T-helper 17 cell (primary cell): Measurements from ENCODE around the gene BAZ1B. TPM values are rescaled to one million over a fixed set of nuclear protein-coding genes. Genes with fewer than 3 reads are reported as not detected.
"Not testable (repeated sequence)": the region's sequence is repeated elsewhere in the genome, so short reads cannot be mapped to it uniquely, and the experiment has no call there.

Experiments
- ATAC-seq: fragments of 150-1000 bp; cut with Tn5 transposase; 2 replicates; pipeline ENCODE4 v1.10.0; 2021; ENCODE audit warnings: mild to moderate bottlenecking, moderate library complexity
- DNase-seq, 3 donors: peaks; one replicate each; pipeline versions ENCODE4 v3.0.0 to v3.0.0-alpha.2; 2020 to 2021
- H3K9me3 ChIP-seq: one replicate; pipeline ENCODE4 v1.7.0; 2013; ENCODE audit warnings: low read length, mild to moderate bottlenecking; ENCODE audit not compliant: control insufficient read depth, poor library complexity, severe bottlenecking
- H3K27ac Mint-ChIP-seq: one replicate; pipeline ENCODE4 v1.8.0; 2022; ENCODE audit warnings: mild to moderate bottlenecking, moderate library complexity, mixed read lengths
- H3K27me3 Mint-ChIP-seq: one replicate; pipeline ENCODE4 v1.8.0; 2022; ENCODE audit warnings: mixed read lengths
- H3K36me3 Mint-ChIP-seq: one replicate; pipeline ENCODE4 v1.8.0; 2022; ENCODE audit warnings: low read depth, mixed read lengths
- H3K4me1 Mint-ChIP-seq: one replicate; pipeline ENCODE4 v1.8.0; 2022; ENCODE audit warnings: mild to moderate bottlenecking, mixed read lengths
- H3K4me3 Mint-ChIP-seq: one replicate; pipeline ENCODE4 v1.8.0; 2022; ENCODE audit warnings: mild to moderate bottlenecking, moderate library complexity, mixed read lengths
- total RNA-seq, 4 donors: library from RNA in 2 of 4; stranded (reverse) in 2 of 4; gene quantifications; one replicate each; pipeline ENCODE4 v1.2.3 and lab custom pipeline; 2022 to 2026

BAZ1B gene
- total RNA-seq, 2 donors from 2014 or later = 51.2 to 52.6 TPM

DNA sequence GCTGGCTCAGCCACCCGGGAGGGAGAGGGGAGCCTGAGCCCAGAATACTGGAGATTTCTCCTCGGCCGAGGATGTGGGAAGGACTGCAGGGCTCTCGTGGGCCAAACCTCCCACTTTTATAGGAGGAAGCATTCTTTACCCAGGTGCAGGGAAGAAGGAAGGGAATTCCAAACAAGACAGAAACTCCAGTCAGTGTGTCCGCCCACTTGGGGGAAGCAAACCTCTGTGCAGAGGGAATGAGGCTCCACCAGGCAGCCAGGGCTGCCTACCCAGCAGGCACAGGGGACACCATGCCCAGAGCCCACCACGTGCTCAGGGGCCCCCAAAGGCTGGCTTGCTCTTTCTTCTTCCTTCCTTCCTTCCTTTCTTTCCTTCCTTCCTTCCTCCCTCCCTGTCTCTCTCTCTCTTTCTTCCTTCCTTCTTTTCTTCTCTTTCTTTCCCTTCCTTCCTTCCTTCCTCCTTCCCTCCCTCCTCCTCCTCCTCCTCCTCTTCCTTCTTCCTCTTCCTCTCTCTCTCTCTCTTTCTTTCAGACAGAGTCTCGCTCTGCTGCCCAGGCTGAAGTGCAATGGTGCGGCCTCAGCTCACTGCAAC lies 103.9 kb downstream of the BAZ1B start:
- DNase-seq (no peak), ATAC-seq (no peak)
- Mint-ChIP-seq H3K4me3 (no peak overlapping the region), H3K27ac (no peak overlapping the region), H3K36me3 (no peaks in the 10 kb centered on the region), H3K4me1 (no peaks in the 10 kb centered on the region), H3K27me3 (no peaks in the 10 kb centered on the region)
- H3K9me3 ChIP-seq = no peaks in the 10 kb centered on the region

DNA sequence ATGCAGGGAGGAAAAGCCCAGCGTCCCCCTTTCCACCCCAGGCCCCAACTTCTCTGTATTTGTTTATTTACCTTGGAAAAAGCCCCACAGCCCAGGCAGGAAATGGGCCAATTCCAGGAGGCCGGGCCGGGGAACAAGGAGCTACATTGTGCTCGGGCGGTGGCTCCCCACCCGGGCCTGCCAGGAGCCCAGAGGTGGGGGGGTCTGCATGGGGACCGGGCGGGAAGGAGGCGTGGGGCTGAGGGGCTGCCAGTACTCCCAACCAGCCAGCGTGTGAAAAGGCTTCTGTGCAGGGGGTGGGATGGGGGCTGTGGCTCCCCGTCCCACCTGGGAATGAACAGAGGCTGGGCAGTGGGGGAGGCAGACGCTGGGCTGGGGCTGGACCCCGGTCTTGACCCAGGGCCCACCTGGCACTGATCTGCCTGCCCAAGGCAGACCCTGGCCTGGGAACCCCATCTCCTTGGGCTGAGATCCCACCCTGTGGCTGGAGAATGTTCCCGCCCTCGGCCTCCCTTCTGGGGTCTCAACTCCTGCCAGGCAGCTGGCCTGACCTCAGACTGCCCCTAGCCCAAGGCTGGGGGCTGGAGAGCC lies 111.5 kb downstream of the BAZ1B start:
- not testable (repeated sequence) for H3K4me3 Mint-ChIP-seq, DNase-seq, H3K4me1 Mint-ChIP-seq, H3K36me3 Mint-ChIP-seq, H3K27ac Mint-ChIP-seq, ATAC-seq, H3K27me3 Mint-ChIP-seq, H3K9me3 ChIP-seq

DNA sequence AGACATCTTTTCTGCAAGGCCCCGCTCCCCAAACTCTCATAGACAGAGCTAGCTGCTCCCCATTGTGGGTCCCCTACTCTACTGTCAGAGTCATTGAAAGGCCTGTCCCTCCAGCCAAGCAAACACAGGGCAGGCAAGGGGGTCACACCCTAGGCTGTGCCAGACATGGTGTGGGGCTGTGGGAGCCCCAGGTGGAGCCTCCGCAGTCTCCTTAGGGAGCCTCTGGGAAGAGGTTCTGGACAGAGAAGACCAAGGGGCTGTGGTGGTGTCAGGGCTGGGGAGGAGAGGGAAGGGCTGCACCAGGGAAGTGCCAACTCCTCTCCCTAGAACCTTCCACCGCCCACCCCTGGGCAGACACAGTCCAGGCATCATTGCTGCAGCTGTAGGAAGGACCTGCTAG lies 117.2 kb downstream of the BAZ1B start:
- ATAC-seq, H3K27me3 Mint-ChIP-seq, DNase-seq, H3K4me3 Mint-ChIP-seq, H3K9me3 ChIP-seq, H3K4me1 Mint-ChIP-seq, H3K36me3 Mint-ChIP-seq, H3K27ac Mint-ChIP-seq: not testable (repeated sequence)

DNA sequence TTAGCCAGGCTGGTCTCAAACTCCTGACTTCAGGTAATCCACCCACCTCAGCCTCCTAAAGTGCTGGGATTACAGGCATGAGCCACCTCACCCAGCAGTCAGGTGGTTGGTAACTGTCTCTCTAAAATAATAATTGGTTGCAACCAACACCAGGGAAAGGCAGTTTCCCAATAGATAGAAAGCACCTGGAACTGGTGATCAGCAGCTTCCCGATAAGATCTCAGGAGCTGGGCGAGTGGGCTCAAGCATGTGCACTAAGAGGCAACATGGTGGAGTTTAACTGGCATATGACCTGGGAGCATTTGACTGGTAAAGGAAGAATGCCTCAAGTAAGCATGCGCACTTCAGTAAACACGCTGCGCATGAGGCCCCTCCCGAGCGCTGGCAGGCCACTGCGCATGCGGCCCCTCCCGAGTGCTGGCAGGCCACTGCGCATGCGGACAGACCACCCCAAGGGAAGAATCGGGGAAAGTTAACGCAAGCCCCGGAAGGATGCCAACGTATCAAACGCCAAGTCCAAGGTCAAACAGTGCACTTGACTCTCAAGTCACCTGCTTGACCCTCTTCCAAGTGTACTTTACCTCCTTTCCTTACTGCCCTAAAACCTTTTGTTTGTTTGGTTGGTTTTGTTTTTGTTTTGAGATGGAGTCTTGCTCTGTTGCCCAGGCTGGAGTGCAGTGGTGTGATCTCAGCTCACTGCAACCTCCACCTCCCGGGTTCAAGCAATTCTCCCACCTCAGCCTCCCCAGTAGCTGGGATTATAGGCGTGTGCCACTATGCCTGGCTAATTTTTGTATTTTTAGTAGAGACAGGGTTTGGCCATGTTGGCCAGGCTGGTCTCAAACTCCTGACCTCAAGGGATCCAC lies 122.7 kb downstream of the BAZ1B start:
- H3K27ac Mint-ChIP-seq, H3K9me3 ChIP-seq, H3K4me3 Mint-ChIP-seq, H3K4me1 Mint-ChIP-seq, H3K36me3 Mint-ChIP-seq: not testable (repeated sequence)
- H3K27me3 Mint-ChIP-seq = peaks cover 20% of the 10 kb centered on the region
- ATAC-seq (peak; percentile 33), DNase-seq (peak; percentile 13 to 30 (median 23))

DNA sequence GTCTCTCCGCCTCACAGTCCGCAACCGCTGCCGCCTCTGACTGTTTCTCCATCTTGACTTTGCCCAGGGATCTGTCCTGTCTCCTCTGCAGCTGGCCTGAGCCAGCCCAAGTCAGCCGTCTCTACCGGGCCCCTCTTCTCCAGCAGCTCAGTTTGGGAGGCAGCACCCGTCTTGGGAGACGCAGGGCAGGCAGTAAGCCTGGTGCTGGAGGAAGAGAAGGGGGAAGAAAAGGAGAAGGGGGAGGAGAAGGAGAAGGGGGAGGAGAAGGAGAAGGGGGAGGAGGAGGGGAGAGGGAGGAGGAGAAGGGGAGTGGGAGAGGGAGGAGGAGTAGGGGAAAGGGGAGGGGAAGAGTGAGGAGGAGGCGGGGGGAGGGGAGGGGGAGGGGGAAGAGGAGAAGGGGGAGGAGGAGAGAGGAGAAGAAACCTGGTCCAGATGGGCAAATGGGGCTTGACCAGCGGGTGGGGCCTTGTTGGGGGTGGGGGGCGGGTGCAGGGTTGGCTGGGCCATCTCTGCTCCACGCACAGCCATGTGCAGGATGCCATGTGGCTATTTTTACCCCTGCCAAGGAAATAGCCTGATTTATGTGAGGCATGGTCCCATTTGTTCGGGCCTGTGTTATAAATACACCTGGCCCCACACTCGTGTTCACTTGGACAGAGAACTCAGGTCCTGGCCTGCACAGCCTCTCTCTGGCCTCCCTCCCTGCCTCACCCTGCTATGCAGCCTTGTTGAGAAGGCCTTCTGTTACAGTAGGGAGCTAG lies 124.4 kb downstream of the BAZ1B start:
- Mint-ChIP-seq H3K36me3 (no peaks in the 10 kb centered on the region), H3K4me1 (peaks cover 2% of the 10 kb centered on the region), H3K27me3 (peaks cover 33% of the 10 kb centered on the region), H3K27ac (no peak overlapping the region), H3K4me3 (no peak overlapping the region)
- no peaks in the 10 kb centered on the region for H3K9me3 ChIP-seq
- no peak for ATAC-seq
- DNase-seq = no peak

DNA sequence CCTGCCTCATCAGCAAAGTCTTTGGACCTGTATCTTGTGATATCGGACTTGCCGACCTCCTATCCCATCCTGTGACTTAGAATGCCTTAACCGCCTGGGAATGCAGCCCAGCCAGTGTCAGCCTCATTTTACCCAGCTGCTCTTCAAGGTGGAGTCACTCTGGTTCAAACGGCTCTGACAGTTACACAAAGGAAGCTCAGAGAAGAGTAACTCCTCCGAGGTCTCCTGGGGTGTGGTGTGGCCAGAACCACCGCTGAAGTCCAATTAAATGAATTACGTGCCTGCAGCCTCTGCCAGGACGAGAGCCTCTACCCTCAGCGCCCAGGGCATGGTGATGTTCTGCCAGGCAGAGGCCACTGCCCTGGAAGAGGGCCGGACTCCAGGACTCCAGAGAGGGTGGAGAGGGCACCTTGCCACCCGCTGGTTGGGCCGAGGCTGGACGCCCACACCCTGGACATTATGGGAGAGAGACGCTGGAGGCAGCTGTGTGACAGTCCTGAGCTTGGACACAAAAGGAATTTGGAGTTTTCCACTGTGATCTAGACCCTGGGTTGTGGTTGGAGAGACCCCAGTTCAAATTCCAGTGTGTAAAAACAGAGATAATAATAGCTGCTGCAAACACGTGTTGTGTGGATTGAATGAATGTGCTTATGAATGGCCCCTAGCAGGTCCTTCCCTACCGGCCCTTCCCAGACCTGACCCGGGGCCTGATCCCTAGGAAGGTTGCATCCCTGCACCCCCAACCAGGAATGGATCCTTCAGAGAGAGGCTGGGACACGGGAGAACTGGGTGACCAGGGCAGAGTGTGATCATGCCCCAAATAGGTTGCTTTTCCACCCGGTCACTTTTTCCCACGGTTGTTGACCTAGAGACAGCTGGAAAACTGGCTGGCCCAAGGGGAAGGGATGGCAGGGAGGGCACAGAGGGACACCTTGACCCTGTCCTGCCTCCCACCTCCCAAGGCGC lies 126.3 kb downstream of the BAZ1B start:
- ATAC-seq = no peak
- Mint-ChIP-seq H3K27ac (no peak overlapping the region), H3K27me3 (peaks cover 33% of the 10 kb centered on the region), H3K4me3 (no peak overlapping the region), H3K4me1 (peaks cover 2% of the 10 kb centered on the region), H3K36me3 (no peaks in the 10 kb centered on the region)
- H3K9me3 ChIP-seq = no peaks in the 10 kb centered on the region
- no peak for DNase-seq

DNA sequence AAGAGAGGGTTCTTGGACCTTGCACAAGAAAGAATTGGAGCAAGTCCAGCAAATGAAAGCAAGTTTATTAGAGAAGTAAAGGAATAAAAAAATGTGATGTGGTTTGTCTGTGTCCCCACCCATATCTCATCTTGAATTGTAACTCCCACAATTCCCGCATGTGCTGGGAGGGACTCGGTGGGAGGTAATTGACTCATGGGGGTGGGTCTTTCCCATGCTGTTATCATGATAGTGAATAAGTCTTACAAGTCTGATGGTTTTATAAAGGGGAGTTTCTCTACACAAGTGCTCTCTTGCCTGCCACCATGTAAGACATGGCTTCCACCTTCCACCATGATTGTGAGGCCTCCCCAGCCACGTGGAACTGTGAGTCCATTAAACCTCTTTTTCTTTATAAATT lies 127.7 kb downstream of the BAZ1B start:
- Mint-ChIP-seq H3K4me3 (no peak overlapping the region), H3K27ac (no peak overlapping the region), H3K27me3 (peaks cover 28% of the 10 kb centered on the region), H3K4me1 (no peaks in the 10 kb centered on the region), H3K36me3 (no peaks in the 10 kb centered on the region)
- no peak for ATAC-seq
- H3K9me3 ChIP-seq = no peaks in the 10 kb centered on the region
- DNase-seq = no peak

DNA sequence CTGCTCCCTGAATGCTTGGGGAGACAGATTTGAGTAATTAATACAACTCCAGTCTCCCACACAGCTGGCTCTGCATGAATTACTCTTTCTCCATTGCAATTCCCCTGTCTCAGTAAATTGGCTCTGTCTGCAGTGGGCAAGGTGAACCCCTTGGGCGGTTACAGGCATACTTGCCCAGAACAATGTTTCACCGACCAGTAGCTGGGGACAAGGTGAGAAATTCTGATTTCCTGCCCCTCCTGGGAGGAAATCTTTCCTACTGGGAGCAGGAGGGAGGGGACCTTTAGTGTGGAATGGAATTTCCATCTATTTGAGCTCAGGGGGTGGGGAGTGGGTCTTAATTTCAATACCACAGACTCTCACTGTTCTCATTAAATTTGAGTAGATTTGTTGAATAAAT lies 130.7 kb downstream of the BAZ1B start:
- no peak for DNase-seq
- Mint-ChIP-seq H3K27ac (no peak overlapping the region), H3K4me1 (no peaks in the 10 kb centered on the region), H3K4me3 (no peak overlapping the region), H3K36me3 (no peaks in the 10 kb centered on the region), H3K27me3 (peaks cover 28% of the 10 kb centered on the region)
- no peak for ATAC-seq
- peaks cover 3% of the 10 kb centered on the region for H3K9me3 ChIP-seq

Other genes starting within 250 kb of the BAZ1B start
- 10 to 100 TPM; 31.4 to 33.3 TPM for gene NSUN5, start 213.5 kb downstream of the BAZ1B start, total RNA-seq
- gene TRIM50, start 194.2 kb downstream of the BAZ1B start, total RNA-seq = not detected
- gene FKBP6, start 194.1 kb downstream of the BAZ1B start, total RNA-seq = not detected
- gene FZD9, start 88.5 kb downstream of the BAZ1B start, total RNA-seq = not detected
- gene BCL7B, start 35.4 kb upstream of the BAZ1B start, total RNA-seq = 100 to 1,000 TPM; 112 to 116 TPM
- 10 to 100 TPM; 15.3 to 22.9 TPM for gene TBL2, start 56.3 kb upstream of the BAZ1B start, total RNA-seq
- not detected for gene MLXIPL, start 102.2 kb upstream of the BAZ1B start, total RNA-seq
- under 1 TPM in 1 of 2 donors, not detected in 1; 0.76 TPM for gene VPS37D, start 145.5 kb upstream of the BAZ1B start, total RNA-seq
- gene DNAJC30, start 161.2 kb upstream of the BAZ1B start, total RNA-seq = 10 to 100 TPM; 10.6 to 11.5 TPM
- gene BUD23, start 161.3 kb upstream of the BAZ1B start, total RNA-seq = 10 to 100 TPM; 96.0 to 98.0 TPM
- 10 to 100 TPM; 18.4 to 21.2 TPM for gene STX1A, start 197.4 kb upstream of the BAZ1B start, total RNA-seq
- 10 to 100 TPM; 14.0 to 15.1 TPM for gene ABHD11, start 216.5 kb upstream of the BAZ1B start, total RNA-seq
- gene CLDN3, start 248.0 kb upstream of the BAZ1B start, total RNA-seq = not detected